AML-193 (cell line): ENCODE data around the gene LIAS.
A peak's percentile ranks its signal among the peaks of the same experiment; 100 is the strongest.

Source experiments
- DNase-seq, 2 experiments: peaks; one replicate each; lab custom pipeline; 2025; lab: John Stamatoyannopoulos, UW

Gene LIAS

GRCh38 chr4:39452860-39453587, 5.8 kb upstream of the LIAS start:
- DNase-seq: no peak

GRCh38 chr4:39453738-39454137, 5.1 kb upstream of the LIAS start:
- no peak for DNase-seq

- DNase-seq: no peak
These were observed 3.4 kb upstream of the LIAS start for GRCh38 chr4:39455486-39455885.

GRCh38 chr4:39456946-39457763, 1.7 kb upstream of the LIAS start:
- no peak for DNase-seq

- peak in 1 of 2 experiments; percentile 29 for DNase-seq
These were observed 723 bp upstream of the LIAS start for GRCh38 chr4:39458161-39458504.

- DNase-seq: peak; percentile 43 to 52
These were observed 6.1 kb downstream of the LIAS start for GRCh38 chr4:39464886-39465501.

- no peak for DNase-seq
These were observed 7.9 kb downstream of the LIAS start for GRCh38 chr4:39466747-39467146.

- DNase-seq: no peak
These were observed 8.6 kb downstream of the LIAS start for GRCh38 chr4:39467464-39467863.

GRCh38 chr4:39469429-39470077, 10.7 kb downstream of the LIAS start:
- DNase-seq: peak; percentile 91 to 95

- no peak for DNase-seq
These were observed 11.5 kb downstream of the LIAS start for GRCh38 chr4:39470402-39470801.

- no peak for DNase-seq
These were observed 13.5 kb downstream of the LIAS start for GRCh38 chr4:39472396-39472795.

- DNase-seq: no peak
These were observed 17.5 kb downstream of the LIAS start for GRCh38 chr4:39476187-39476895.

GRCh38 chr4:39480251-39480650, 21.4 kb downstream of the LIAS start:
- DNase-seq: no peak

- no peak for DNase-seq
These were observed 22.2 kb downstream of the LIAS start for GRCh38 chr4:39480902-39481695.

- DNase-seq: peak; percentile 72 to 77
These were observed 25.9 kb downstream of the LIAS start for GRCh38 chr4:39484582-39485272.

- DNase-seq: no peak
These were observed 27.5 kb downstream of the LIAS start for GRCh38 chr4:39486221-39486804.

- DNase-seq: no peak
These were observed 31.5 kb downstream of the LIAS start for GRCh38 chr4:39490322-39490721.

GRCh38 chr4:39494354-39494753, 35.5 kb downstream of the LIAS start:
- DNase-seq: no peak

- no peak for DNase-seq
These were observed 36.8 kb downstream of the LIAS start for GRCh38 chr4:39495446-39496213.
